Activated CD4-positive, alpha-beta T cell treated with anti-CD3 and anti-CD28 coated beads, Interleukin-2, amount 50 U/mL, for 1 hour (primary cell): ENCODE measurements around the gene SOD3.

Experiments
- DNase-seq: peaks from one replicate; pipeline ENCODE4 v3.0.0-alpha.2; 2020

The SOD3 gene

GRCh38 chr4:24775750-24776149, 19.6 kb upstream of the SOD3 start:
- DNase-seq = no peak

GRCh38 chr4:24777536-24778463, 17.6 kb upstream of the SOD3 start:
- DNase-seq = no peak

GRCh38 chr4:24778464-24779225, 16.7 kb upstream of the SOD3 start:
- no peak for DNase-seq

GRCh38 chr4:24780936-24781495, 14.4 kb upstream of the SOD3 start:
- DNase-seq = no peak

GRCh38 chr4:24781999-24782745, 13.2 kb upstream of the SOD3 start:
- DNase-seq = no peak

- no peak for DNase-seq
Observed at GRCh38 chr4:24783506-24783905, 11.9 kb upstream of the SOD3 start.

GRCh38 chr4:24791043-24791442, 4.3 kb upstream of the SOD3 start:
- no peak for DNase-seq

GRCh38 chr4:24792552-24792951, 2.8 kb upstream of the SOD3 start:
- DNase-seq = no peak

GRCh38 chr4:24793219-24794005, 2.0 kb upstream of the SOD3 start:
- no peak for DNase-seq

GRCh38 chr4:24794051-24794450, 1.3 kb upstream of the SOD3 start:
- DNase-seq = no peak

GRCh38 chr4:24794480-24794879, 893 bp upstream of the SOD3 start:
- no peak for DNase-seq

- DNase-seq = no peak
Observed at GRCh38 chr4:24795666-24796381, 451 bp downstream of the SOD3 start.

- no peak for DNase-seq
Observed at GRCh38 chr4:24796620-24797019, 1.2 kb downstream of the SOD3 start.

GRCh38 chr4:24798036-24798610, 2.8 kb downstream of the SOD3 start:
- DNase-seq = no peak

GRCh38 chr4:24799196-24799543, 3.8 kb downstream of the SOD3 start:
- no peak for DNase-seq

GRCh38 chr4:24799544-24800324, 4.4 kb downstream of the SOD3 start:
- no peak for DNase-seq

- no peak for DNase-seq
Observed at GRCh38 chr4:24800325-24800895, 5.0 kb downstream of the SOD3 start.

GRCh38 chr4:24801136-24801855, 5.9 kb downstream of the SOD3 start:
- no peak for DNase-seq

GRCh38 chr4:24802648-24803047, 7.3 kb downstream of the SOD3 start:
- DNase-seq = no peak
